ENCODE measurements around the gene NPW. TPM values are rescaled to one million over a fixed set of nuclear protein-coding genes. Genes with fewer than 3 reads are reported as not detected.

Gene NPW
- total and polyA plus RNA-seq, 4 experiments from 2014 or later = not detected

DNA sequence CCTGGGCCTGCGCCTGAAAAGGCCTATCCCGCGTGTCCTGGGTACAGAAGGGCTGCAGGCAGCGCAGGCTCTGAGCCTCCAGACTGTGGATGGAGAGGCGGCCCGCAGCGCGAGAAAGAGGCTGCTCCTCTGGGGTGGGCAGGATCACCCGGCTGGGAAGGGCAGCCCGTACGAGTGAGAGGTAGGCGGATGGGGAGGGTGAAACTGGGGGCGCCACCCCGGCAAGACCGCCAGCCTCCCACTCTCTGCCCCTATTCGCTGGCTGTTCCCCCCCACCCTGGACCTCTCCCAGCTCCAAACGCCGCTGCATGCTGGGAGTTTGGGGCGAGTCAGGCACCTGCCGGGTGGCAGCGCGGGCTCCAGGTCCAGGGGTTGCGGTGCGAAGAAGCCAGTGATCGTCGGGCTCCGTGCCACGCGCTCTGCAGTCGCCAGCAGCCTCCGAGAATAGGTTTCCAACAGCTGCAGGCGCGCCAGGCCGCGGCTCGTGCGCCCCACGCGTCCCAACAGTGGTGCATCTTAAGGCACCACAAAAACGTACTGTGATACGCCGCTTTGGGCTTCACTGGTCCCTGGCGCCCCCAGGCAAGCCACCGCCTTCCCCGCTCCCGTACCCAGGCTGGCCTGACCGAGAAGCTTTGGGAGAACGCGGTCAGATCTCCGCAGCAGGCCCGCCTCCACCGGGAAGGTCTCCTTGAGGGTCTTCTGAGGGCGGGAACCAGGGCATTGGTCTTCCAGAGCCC, 39.4 kb upstream of the NPW start:
- H3K27me3 ChIP-seq (ENCODE audit: insufficient read depth, low read length) = peaks cover 20% of the 10 kb centered on the region

GRCh38 chr16:1980770-1981087, 38.9 kb upstream of the NPW start:
- no peak overlapping the region for H3K4me3 Mint-ChIP-seq
- H3K27ac Mint-ChIP-seq = no peak overlapping the region

More for the DNA sequence above, 39.4 kb upstream of the NPW start:
- Histone ChIP-seq H3K27ac (ENCODE audit: low read depth, low read length) (no peak overlapping the region), H3K4me1 (ENCODE audit: insufficient read depth, low read length) (peaks cover 19% of the 10 kb centered on the region), H3K36me3 (ENCODE audit: insufficient read depth, low read length) (peaks cover 23% of the 10 kb centered on the region), H3K4me3 (ENCODE audit: low read length in 2 of 2) (no peak overlapping the region), H3K9me3 (ENCODE audit: control insufficient read depth in 1 of 2, low read length in 2 of 2) (no peaks in the 10 kb centered on the region)
- POLR2A ChIA-PET (ENCODE audit: partially characterized antibody) = interaction anchor here (0.6 to 7.5 kb wide), 4 partner anchors 9 to 25 kb away, joined by 3 to 99 read pairs (median 34); partner anchors contain the start of genes NDUFB10, RNF151, RPS2 and TBL3
- peaks cover 10% of the 10 kb centered on the region in 2 donors for H3K27me3 Mint-ChIP-seq
- no peak for DNase-seq
- peaks cover 0 to 2% (median 0%) of the 10 kb centered on the region in 8 donors for H3K9me3 Mint-ChIP-seq
- H3K4me1 Mint-ChIP-seq = peaks cover 2 to 17% (median 11%) of the 10 kb centered on the region in 4 donors
- H3K27ac Mint-ChIP-seq = no peak overlapping the region
- peak overlapping the region in 1 of 8 donors; percentile 9 for H3K4me3 Mint-ChIP-seq
- CTCF ChIA-PET (ENCODE audit: partially characterized antibody) = no interaction called here
- peaks cover 15 to 22% of the 10 kb centered on the region in 2 donors for H3K36me3 Mint-ChIP-seq
- intact Hi-C loops (cut with micrococcal nuclease) = no loop called here

DNA sequence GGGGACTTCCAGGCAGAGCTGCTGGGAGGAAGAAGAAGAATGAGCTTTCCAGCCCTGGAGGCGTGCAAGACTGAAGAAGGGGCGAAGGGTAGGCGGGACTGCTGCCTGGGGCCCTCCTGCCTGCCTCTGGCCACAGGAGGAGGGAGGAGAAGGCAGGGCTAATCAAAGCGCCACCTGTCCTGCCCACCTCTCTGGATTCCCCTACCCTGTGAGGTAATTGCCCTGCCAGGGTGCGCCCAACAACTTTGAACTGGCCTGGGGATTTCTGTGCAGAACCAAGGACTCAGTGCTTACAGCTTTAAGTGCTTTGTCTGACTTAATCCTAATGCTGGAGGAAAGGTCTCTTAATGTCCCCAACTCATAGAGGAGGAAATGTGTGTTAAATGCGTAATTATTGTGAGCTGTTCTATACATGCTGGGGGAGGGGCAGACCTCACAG, 38.2 kb upstream of the NPW start, which contains the start of gene NOXO1:
Gene NOXO1 (minus strand): TSS at position 72 of the 439 bp plus-strand sequence. CDS start 290 bp downstream, outside the sequence.
- Mint-ChIP-seq H3K4me3 (peak within 1 kb of the TSS in 7 of 8 donors; percentile 11 to 89 (median 58)), H3K4me1 (peaks cover 2 to 19% (median 12%) of the 10 kb centered on the region in 4 donors), H3K27ac (peak within 1 kb of the TSS in 2 of 7 donors; percentile 23 to 50), H3K27me3 (peaks cover 7 to 10% of the 10 kb centered on the region in 2 donors), H3K36me3 (peaks cover 9 to 14% of the 10 kb centered on the region in 2 donors), H3K9me3 (no peaks in the 10 kb centered on the region)
- H3K27ac ChIP-seq (ENCODE audit: low read depth, low read length) = no peak within 1 kb of the TSS
- H3K27me3 ChIP-seq (ENCODE audit: insufficient read depth, low read length) = peaks cover 20% of the 10 kb centered on the region
- no peak within 1 kb of the TSS for H3K4me3 ChIP-seq (ENCODE audit: low read length in 2 of 2)
- intact Hi-C loops (cut with micrococcal nuclease) = no loop called here
- DNase-seq = no peak
- peaks cover 22% of the 10 kb centered on the region for H3K4me1 ChIP-seq (ENCODE audit: insufficient read depth, low read length)
- H3K9me3 ChIP-seq (ENCODE audit: control insufficient read depth in 1 of 2, low read length in 2 of 2) = no peaks in the 10 kb centered on the region
- POLR2A ChIA-PET (ENCODE audit: partially characterized antibody) = interaction anchor here (0.7 to 7.5 kb wide), 4 partner anchors 10 to 18 kb away, joined by 3 to 99 read pairs (median 34); partner anchors contain the start of genes NDUFB10, RNF151, RPS2 and TBL3
- H3K36me3 ChIP-seq (ENCODE audit: insufficient read depth, low read length) = peaks cover 15% of the 10 kb centered on the region
- CTCF ChIA-PET (ENCODE audit: partially characterized antibody) = interaction anchor here (0.5 to 1.5 kb wide), 3 partner anchors 10 to 171 kb away, joined by 3 to 5 read pairs (median 4); partner anchors contain the start of gene TBL3

More at GRCh38 chr16:1980770-1981087, 38.9 kb upstream of the NPW start:
- H3K27me3 ChIP-seq (ENCODE audit: insufficient read depth, low read length) = peaks cover 20% of the 10 kb centered on the region
- intact Hi-C loops (cut with micrococcal nuclease) = no loop called here
- DNase-seq = no peak
- peaks cover 2 to 19% (median 12%) of the 10 kb centered on the region in 4 donors for H3K4me1 Mint-ChIP-seq
- H3K4me3 ChIP-seq (ENCODE audit: low read length in 2 of 2) = no peak overlapping the region
- ChIA-PET POLR2A (ENCODE audit: partially characterized antibody) (interaction anchor here (0.6 to 7.5 kb wide), 4 partner anchors 9 to 24 kb away, joined by 3 to 99 read pairs (median 34); partner anchors contain the start of genes NDUFB10, RNF151, RPS2 and TBL3), CTCF (ENCODE audit: partially characterized antibody) (no interaction called here)
- H3K9me3 Mint-ChIP-seq = peaks cover 0 to 2% (median 0%) of the 10 kb centered on the region in 8 donors
- H3K36me3 ChIP-seq (ENCODE audit: insufficient read depth, low read length) = peaks cover 19% of the 10 kb centered on the region
- H3K36me3 Mint-ChIP-seq = peaks cover 14 to 20% of the 10 kb centered on the region in 2 donors
- H3K27ac ChIP-seq (ENCODE audit: low read depth, low read length) = no peak overlapping the region
- H3K27me3 Mint-ChIP-seq = peaks cover 10% of the 10 kb centered on the region in 2 donors
- no peaks in the 10 kb centered on the region for H3K9me3 ChIP-seq (ENCODE audit: control insufficient read depth in 1 of 2, low read length in 2 of 2)
- H3K4me1 ChIP-seq (ENCODE audit: insufficient read depth, low read length) = peaks cover 22% of the 10 kb centered on the region

DNA sequence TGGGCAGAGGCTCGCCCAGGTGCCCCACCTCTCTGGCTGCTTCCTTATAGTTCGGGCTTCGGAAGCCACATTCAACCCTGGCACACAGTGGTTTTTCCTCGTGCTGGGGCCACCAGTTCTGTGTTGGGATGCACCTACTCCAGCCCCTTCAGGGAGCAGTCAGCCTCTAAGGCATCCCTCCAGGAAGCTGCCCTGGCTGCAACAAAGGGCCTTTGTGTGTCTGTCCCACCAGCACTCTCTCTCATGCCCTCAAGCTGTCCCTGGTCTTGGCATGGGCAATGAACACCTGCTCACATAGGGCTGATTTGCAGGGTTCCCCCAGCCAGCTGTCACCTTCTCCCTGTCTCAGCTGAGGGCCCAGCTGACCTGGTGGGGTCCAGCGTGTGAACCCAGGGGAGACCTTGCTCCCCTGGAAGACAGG, 37.6 kb upstream of the NPW start:
- ChIA-PET CTCF (ENCODE audit: partially characterized antibody) (interaction anchor here (0.5 to 1.5 kb wide), 5 partner anchors 10 to 170 kb away, joined by 3 to 5 read pairs (median 4); partner anchors contain the start of genes RPS2 and TBL3), POLR2A (ENCODE audit: partially characterized antibody) (interaction anchor here (0.7 to 7.5 kb wide), 4 partner anchors 9 to 19 kb away, joined by 3 to 99 read pairs (median 34); partner anchors contain the start of genes NDUFB10, RNF151, RPS2 and TBL3)
- intact Hi-C loops (cut with micrococcal nuclease) = no loop called here
- Histone ChIP-seq H3K4me1 (ENCODE audit: insufficient read depth, low read length) (peaks cover 22% of the 10 kb centered on the region), H3K27me3 (ENCODE audit: insufficient read depth, low read length) (peaks cover 20% of the 10 kb centered on the region), H3K36me3 (ENCODE audit: insufficient read depth, low read length) (peaks cover 9% of the 10 kb centered on the region), H3K27ac (ENCODE audit: low read depth, low read length) (no peak overlapping the region), H3K9me3 (ENCODE audit: control insufficient read depth in 1 of 2, low read length in 2 of 2) (no peaks in the 10 kb centered on the region), H3K4me3 (ENCODE audit: low read length in 2 of 2) (no peak overlapping the region)
- Mint-ChIP-seq H3K27ac (peak overlapping the region in 2 of 7 donors; percentile 23 to 50), H3K27me3 (peaks cover 7 to 10% of the 10 kb centered on the region in 2 donors), H3K4me3 (peak overlapping the region in 4 of 8 donors; percentile 11 to 66 (median 56)), H3K9me3 (no peaks in the 10 kb centered on the region), H3K36me3 (peaks cover 10 to 14% of the 10 kb centered on the region in 2 donors), H3K4me1 (peaks cover 2 to 19% (median 12%) of the 10 kb centered on the region in 4 donors)
- DNase-seq = no peak

DNA sequence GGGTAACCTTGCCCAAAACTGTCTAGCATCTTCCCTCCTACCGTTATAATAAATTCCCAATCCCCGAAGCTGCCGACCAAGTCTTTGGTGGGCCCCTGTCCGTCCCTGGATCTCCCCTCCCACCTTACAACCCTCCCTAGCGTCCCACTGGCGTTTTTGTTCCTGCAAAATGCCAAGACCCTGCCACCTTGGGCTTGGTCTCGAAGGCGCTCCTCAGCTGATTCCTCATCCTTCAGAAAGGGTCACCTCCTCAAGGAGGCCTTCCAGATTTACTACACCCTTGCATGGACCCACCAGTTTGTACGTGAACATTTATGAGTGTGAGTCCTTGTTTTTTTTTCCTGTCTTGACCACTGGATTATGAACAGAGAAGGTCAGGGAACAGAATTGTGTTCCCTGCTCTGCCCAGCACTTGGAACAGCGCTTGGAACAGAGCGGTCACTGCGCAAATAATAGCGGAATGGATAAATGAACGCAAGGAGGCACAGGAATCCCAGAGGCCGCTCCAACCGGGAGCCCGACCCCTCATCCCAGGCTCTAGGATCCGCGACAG, 36.5 kb upstream of the NPW start:
- no peak for DNase-seq
- intact Hi-C loops (cut with micrococcal nuclease) = no loop called here
- peak overlapping the region; percentile 57 for H3K27ac ChIP-seq (ENCODE audit: low read depth, low read length)
- Mint-ChIP-seq H3K4me1 (peaks cover 2 to 19% (median 12%) of the 10 kb centered on the region in 4 donors), H3K36me3 (peaks cover 6 to 10% of the 10 kb centered on the region in 2 donors), H3K27me3 (peaks cover 7 to 10% of the 10 kb centered on the region in 2 donors), H3K4me3 (peak overlapping the region; percentile 76 to 89 (median 84)), H3K9me3 (no peaks in the 10 kb centered on the region), H3K27ac (peak overlapping the region in 6 of 7 donors; percentile 12 to 91 (median 71))
- peak overlapping the region; percentile 52 to 64 for H3K4me3 ChIP-seq (ENCODE audit: low read length in 2 of 2)
- ChIA-PET CTCF (ENCODE audit: partially characterized antibody) (interaction anchor here (1.0 to 1.4 kb wide), 3 partner anchors 19 to 158 kb away, joined by 3 to 4 read pairs (median 4); partner anchors contain the start of gene RPS2), POLR2A (ENCODE audit: partially characterized antibody) (interaction anchor here (6.9 to 7.5 kb wide), 2 partner anchors 11 to 20 kb away, joined by 61 to 99 read pairs; partner anchors contain the start of genes NDUFB10, RNF151, RPS2 and TBL3)
- peaks cover 20% of the 10 kb centered on the region for H3K27me3 ChIP-seq (ENCODE audit: insufficient read depth, low read length)
- H3K36me3 ChIP-seq (ENCODE audit: insufficient read depth, low read length) = peaks cover 4% of the 10 kb centered on the region
- H3K9me3 ChIP-seq (ENCODE audit: control insufficient read depth in 1 of 2, low read length in 2 of 2) = no peaks in the 10 kb centered on the region
- H3K4me1 ChIP-seq (ENCODE audit: insufficient read depth, low read length) = peaks cover 22% of the 10 kb centered on the region

DNA sequence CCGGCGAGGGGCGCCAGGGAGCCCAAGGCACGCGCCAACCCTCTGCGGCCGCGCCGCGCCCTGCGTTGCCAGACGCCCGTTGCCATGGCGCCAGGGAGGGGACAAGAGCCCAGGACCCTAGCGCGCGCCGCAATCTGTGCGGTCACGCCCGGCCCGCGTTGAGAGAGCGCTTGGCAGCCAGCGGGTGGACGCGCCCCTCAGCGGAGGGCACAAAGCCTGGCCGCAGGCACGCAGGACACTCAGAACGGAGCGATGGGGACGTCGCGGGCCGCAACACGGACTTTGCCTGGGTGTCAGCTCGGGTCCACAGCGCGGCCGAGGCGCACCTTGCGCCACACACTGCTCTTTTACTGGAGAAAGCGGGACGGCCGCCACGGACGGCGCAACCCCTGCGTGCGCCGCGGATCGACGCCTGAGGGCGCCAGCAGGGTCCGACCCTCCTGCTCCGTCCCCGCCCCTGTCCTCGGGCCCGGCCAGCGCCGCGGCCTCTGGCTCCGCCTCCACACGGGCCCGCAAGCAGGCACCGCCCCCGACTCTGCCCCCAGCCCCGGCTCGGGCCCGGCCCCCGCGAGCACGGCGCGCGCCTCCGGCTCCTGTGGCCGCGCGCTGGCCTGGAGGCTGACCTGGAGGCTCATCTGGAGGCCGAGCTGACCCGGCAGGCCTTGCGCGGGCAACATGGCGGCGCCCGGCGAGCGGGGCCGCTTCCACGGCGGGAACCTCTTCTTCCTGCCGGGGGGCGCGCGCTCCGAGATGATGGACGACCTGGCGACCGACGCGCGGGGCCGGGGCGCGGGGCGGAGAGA, 35.8 kb upstream of the NPW start, which contains the start of gene GFER:
Gene GFER (plus strand): TSS at position 650 of the 803 bp plus-strand sequence. CDS start 26 bp downstream, at position 676.
- Mint-ChIP-seq H3K4me1 (peaks cover 4 to 22% (median 15%) of the 10 kb centered on the region in 4 donors), H3K4me3 (peak within 1 kb of the TSS; percentile 78 to 89 (median 86)), H3K27me3 (peaks cover 11 to 14% of the 10 kb centered on the region in 2 donors), H3K27ac (peak within 1 kb of the TSS; percentile 57 to 91 (median 86)), H3K9me3 (no peaks in the 10 kb centered on the region), H3K36me3 (peaks cover 6 to 10% of the 10 kb centered on the region in 2 donors)
- ChIA-PET POLR2A (ENCODE audit: partially characterized antibody) (interaction anchor here (0.8 to 7.5 kb wide), 4 partner anchors 12 to 152 kb away, joined by 4 to 99 read pairs (median 32); partner anchors contain the start of genes NDUFB10, PKD1, RNF151 and RPS2), CTCF (ENCODE audit: partially characterized antibody) (interaction anchor here (1.4 to 2.1 kb wide), 2 partner anchors 20 kb away, joined by 4 to 8 read pairs; no protein-coding TSS in a partner anchor)
- peak within 1 kb of the TSS; percentile 57 for H3K27ac ChIP-seq (ENCODE audit: low read depth, low read length)
- intact Hi-C loops (cut with micrococcal nuclease) = loop anchor here (1.0 kb wide), 3 partner anchors 9 to 172 kb away; partner anchors contain the start of genes NDUFB10 and TRAF7
- H3K27me3 ChIP-seq (ENCODE audit: insufficient read depth, low read length) = peaks cover 20% of the 10 kb centered on the region
- peaks cover 22% of the 10 kb centered on the region for H3K4me1 ChIP-seq (ENCODE audit: insufficient read depth, low read length)
- H3K4me3 ChIP-seq (ENCODE audit: low read length in 2 of 2) = peak within 1 kb of the TSS; percentile 52 to 64
- DNase-seq = peak; percentile 47 to 70 (median 63)
- H3K36me3 ChIP-seq (ENCODE audit: insufficient read depth, low read length) = peaks cover 4% of the 10 kb centered on the region
- no peaks in the 10 kb centered on the region for H3K9me3 ChIP-seq (ENCODE audit: control insufficient read depth in 1 of 2, low read length in 2 of 2)
